SK-N-SH (cell line): ENCODE results near the gene ZNF213. TPM values are rescaled to one million over a fixed set of nuclear protein-coding genes. Genes with fewer than 3 reads are reported as not detected.
A peak's percentile ranks its signal among the peaks of the same experiment; 100 is the strongest.

Source experiments
- CTCF ChIA-PET: fragments of 300-600, 350-600 bp; formaldehyde crosslinking; extraction: SDS; loops from one replicate; lab custom pipeline; 2021; lab: Yijun Ruan, JAX
- POLR2A ChIA-PET: fragments of 350-600 bp; sonication (Branson Sonifier 250); formaldehyde crosslinking; extraction: SDS; loops from one replicate; lab custom pipeline; 2020; ENCODE audit warnings: antibody characterized with exemption, inconsistent platforms; lab: Yijun Ruan, JAX
- DNase-seq: peaks from one replicate; pipeline ENCODE4 v3.0.0; 2012
- H2AFZ ChIP-seq: fragments of 200-600 bp; sonication (generic); 2 replicates; pipeline ENCODE4 v1.8.1; 2016; ENCODE audit warnings: antibody characterized with exemption, mild to moderate bottlenecking, low read depth
- H3F3A ChIP-seq: fragments of 200-600 bp; sonication (generic); replicated peaks from 2 replicates; pipeline ENCODE3; 2016; ENCODE audit warnings: antibody characterized with exemption, mild to moderate bottlenecking; ENCODE audit not compliant: insufficient read depth
- H3K27ac ChIP-seq, 2 experiments: fragments of 200-500 bp in 1 of 2; fragments of 200-600 bp in 1 of 2; sonication (Bioruptor generic) in 1 of 2; sonication (generic), shearing (Covaris generic) in 1 of 2; 2 replicates each; pipeline versions ENCODE4 v1.5.1 to v1.6.1; 2014 to 2016; ENCODE audit warnings: low read depth in 2 of 2, inconsistent platforms in 1 of 2, low read length in 1 of 2, mild to moderate bottlenecking in 1 of 2, mixed read lengths in 1 of 2
- H3K27me3 ChIP-seq: fragments of 200-600 bp; sonication (generic), shearing (Covaris generic); 2 replicates; pipeline ENCODE4 v1.6.1; 2016; ENCODE audit warnings: mixed run types; ENCODE audit not compliant: insufficient read depth
- H3K36me3 ChIP-seq, 2 experiments: fragments of 200-500 bp in 1 of 2; fragments of 200-600 bp in 1 of 2; sonication (Bioruptor generic) in 1 of 2; sonication (generic) in 1 of 2; replicated peaks in 1 of 2; 2 replicates each; pipeline versions ENCODE3 to v1.5.1; 2014 to 2016; ENCODE audit warnings: low read length in 1 of 2, mild to moderate bottlenecking in 1 of 2; ENCODE audit not compliant: insufficient read depth in 2 of 2, control insufficient read depth in 1 of 2
- H3K4me1 ChIP-seq, 2 experiments: fragments of 200-500 bp in 1 of 2; fragments of 200-600 bp in 1 of 2; sonication (Bioruptor generic) in 1 of 2; sonication (generic), shearing (Covaris generic) in 1 of 2; 2 replicates each; pipeline versions ENCODE4 v1.5.1 to v1.6.1; 2014 to 2016; ENCODE audit warnings: low read depth in 1 of 2, low read length in 1 of 2, mixed run types in 1 of 2; ENCODE audit not compliant: insufficient read depth in 2 of 2, control insufficient read depth in 1 of 2
- H3K4me2 ChIP-seq: fragments of 200-600 bp; sonication (generic), shearing (Covaris generic); 2 replicates; pipeline ENCODE4 v1.6.1; 2017; ENCODE audit warnings: mixed run types
- H3K4me3 ChIP-seq, 2 experiments: fragments of 200-500 bp in 1 of 2; fragments of 200-600 bp in 1 of 2; sonication (Bioruptor generic) in 1 of 2; sonication (generic), shearing (Covaris generic) in 1 of 2; 2 replicates each; pipeline versions ENCODE4 v1.5.1 to v1.8.1; 2014 to 2016; ENCODE audit warnings: low read depth in 2 of 2, inconsistent platforms in 1 of 2, low read length in 1 of 2, mild to moderate bottlenecking in 1 of 2, mixed read lengths in 1 of 2, moderate library complexity in 1 of 2
- H3K79me2 ChIP-seq: fragments of 200-600 bp; sonication (generic); 2 replicates; pipeline ENCODE4 v1.8.1; 2017; ENCODE audit warnings: mild to moderate bottlenecking; ENCODE audit not compliant: insufficient read depth
- H3K9ac ChIP-seq: fragments of 200-600 bp; sonication (generic); 2 replicates; pipeline ENCODE4 v1.6.1; 2017; ENCODE audit warnings: mixed run types
- H3K9me2 ChIP-seq: fragments of 200-600 bp; sonication (generic); 2 replicates; pipeline ENCODE4 v1.6.1; 2017; ENCODE audit warnings: mixed run types
- H3K9me3 ChIP-seq: fragments of 200-600 bp; sonication (generic); 2 replicates; pipeline ENCODE4 v1.6.1; 2017; ENCODE audit warnings: mixed run types, mild to moderate bottlenecking, moderate library complexity
- H4K20me1 ChIP-seq: fragments of 200-600 bp; sonication (generic); 2 replicates; pipeline ENCODE4 v1.6.1; 2017; ENCODE audit warnings: mild to moderate bottlenecking, mixed run types; ENCODE audit not compliant: insufficient read depth
- CHD2 ChIP-seq: fragments of 150-350 bp; IDR thresholded peaks from 2 replicates; pipeline ENCODE4 v1.6.1; 2018; ENCODE audit warnings: low read length; ENCODE audit not compliant: partially characterized antibody
- EZH2phosphoT487 ChIP-seq: fragments of 200-600 bp; sonication (generic); IDR thresholded peaks from 2 replicates; pipeline ENCODE4 v1.6.1; 2017; ENCODE audit warnings: low read depth, mixed run types, mild to moderate bottlenecking, antibody characterized with exemption, moderate library complexity, borderline replicate concordance
- FOSL2 ChIP-seq: IDR thresholded peaks from 2 replicates; pipeline ENCODE4 v1.4.0; 2012; ENCODE audit warnings: low read depth, mild to moderate bottlenecking, moderate library complexity, borderline replicate concordance
- FOXJ3 ChIP-seq: sonication (generic); formaldehyde crosslinking; IDR thresholded peaks from 2 replicates; pipeline ENCODE4 v1.5.1; 2020; ENCODE audit warnings: mild to moderate bottlenecking, missing genetic modification reagents
- GATA2 ChIP-seq: sonication (generic); formaldehyde crosslinking; IDR thresholded peaks from 2 replicates; pipeline ENCODE4 v1.5.0; 2020; ENCODE audit warnings: mild to moderate bottlenecking, missing genetic modification reagents
- JUND ChIP-seq: IDR thresholded peaks from 2 replicates; pipeline ENCODE4 v1.4.0; 2012
- MXI1 ChIP-seq: IDR thresholded peaks from 2 replicates; pipeline ENCODE4 v1.6.1; 2012; ENCODE audit warnings: mild to moderate bottlenecking, low read depth, low read length, improper control_type of control experiment
- NFIC ChIP-seq: IDR thresholded peaks from 2 replicates; pipeline ENCODE4 v1.4.0; 2012; ENCODE audit warnings: borderline replicate concordance
- NRF1 ChIP-seq: IDR thresholded peaks from 2 replicates; pipeline ENCODE4 v1.6.1; 2012; ENCODE audit warnings: low read depth, mild to moderate bottlenecking, low read length
- PBX3 ChIP-seq: IDR thresholded peaks from 2 replicates; pipeline ENCODE4; 2012
- REST ChIP-seq: IDR thresholded peaks from 2 replicates; pipeline ENCODE4 v1.6.1; 2012; ENCODE audit warnings: mild to moderate bottlenecking, low read depth, low read length, moderate library complexity
- RFX5 ChIP-seq: IDR thresholded peaks from 2 replicates; pipeline ENCODE4 v1.6.1; 2012; ENCODE audit warnings: mild to moderate bottlenecking, improper control_type of control experiment, low read length
- TAF1 ChIP-seq: IDR thresholded peaks from 2 replicates; pipeline ENCODE4 v1.6.1; 2012; ENCODE audit warnings: low read depth, mild to moderate bottlenecking, low read length, moderate library complexity, borderline replicate concordance
- USF2 ChIP-seq: fragments of 150-350 bp; IDR thresholded peaks from 2 replicates; pipeline ENCODE4 v1.6.1; 2017; ENCODE audit warnings: antibody characterized with exemption, low read length, low read depth, borderline replicate concordance
- YY1 ChIP-seq: IDR thresholded peaks from 2 replicates; pipeline ENCODE4 v1.4.0; 2012; ENCODE audit warnings: low read depth, mild to moderate bottlenecking
- WGBS: methylation state at CpG from one replicate; pipeline ENCODE4 v1.1.6; 2017; ENCODE audit warnings: low lambda C conversion rate; 5-methylcytosine and 5-hydroxymethylcytosine counted together
- polyA plus RNA-seq, 3 experiments: library from polyadenylated mRNA; depleted of rRNA; stranded (reverse); fragments of >200 nt; gene quantifications; 2 replicates each; pipeline ENCODE4 v1.2.3, GENCODE V29; 2012

The ZNF213 gene
- polyA plus RNA-seq, 1 of the 3 experiments (the other 2 are of a cell fraction), result 1.1 TPM

GRCh38 chr16:3170440-3171180, 35.8 kb downstream of the ZNF213 start:
- no peak for DNase-seq
- Histone ChIP-seq H2AFZ (no peak overlapping the region), H4K20me1 (no peaks in the 10 kb centered on the region), H3F3A (peaks cover 12% of the 10 kb centered on the region), H3K27ac (no peak overlapping the region), H3K9me3 (no peaks in the 10 kb centered on the region), H3K36me3 (no peaks in the 10 kb centered on the region), H3K4me2 (peak overlapping the region; percentile 61), H3K79me2 (no peaks in the 10 kb centered on the region), H3K27me3 (peaks cover 71% of the 10 kb centered on the region), H3K4me1 (peaks cover 0 to 7% of the 10 kb centered on the region in 2 experiments; a peak in 1 of 4 replicates), H3K4me3 (peak overlapping the region; percentile 27 to 32; a peak in 3 of 4 replicates), H3K9ac (no peak overlapping the region), H3K9me2 (no peaks in the 10 kb centered on the region)
- TF ChIP-seq REST (peak; percentile 90), RFX5 (no peak)
- WGBS, result 29% methylated on average over 45 of the region's 53 CpGs
- CTCF ChIA-PET, result interaction anchor here (1.0 to 6.1 kb wide), 8 partner anchors 9 to 126 kb away, joined by 3 to 52 read pairs (median 8); no protein-coding TSS in a partner anchor
- POLR2A ChIA-PET, result no interaction called here

GRCh38 chr16:3171181-3171854, 36.5 kb downstream of the ZNF213 start:
- H3K27me3 ChIP-seq, result peaks cover 78% of the 10 kb centered on the region
- CTCF ChIA-PET, result interaction anchor here (0.7 to 6.1 kb wide), 13 partner anchors 9 to 140 kb away, joined by 3 to 52 read pairs (median 5); no protein-coding TSS in a partner anchor
- TF ChIP-seq MXI1, result no peak
- no peak for TF ChIP-seq PBX3
- no peak for TF ChIP-seq NRF1
- no peak for TF ChIP-seq REST
- no peak for TF ChIP-seq EZH2phosphoT487
- no peak for TF ChIP-seq TAF1
- TF ChIP-seq JUND, result no peak
- TF ChIP-seq NFIC, result no peak
- TF ChIP-seq FOXJ3 (CRISPR knock-in tag), result no peak
- no peak for TF ChIP-seq CHD2
- no peak for TF ChIP-seq USF2
- no peak for TF ChIP-seq GATA2 (CRISPR knock-in tag)
- no peak for TF ChIP-seq YY1
- TF ChIP-seq FOSL2, result no peak

More at GRCh38 chr16:3171181-3171854, 36.5 kb downstream of the ZNF213 start:
- Histone ChIP-seq H3K4me1 (peaks cover 0 to 5% of the 10 kb centered on the region in 2 experiments; a peak in 1 of 4 replicates), H3K9ac (no peak overlapping the region), H3K4me3 (peak overlapping the region; percentile 4 to 32; a peak in 2 of 4 replicates), H3K9me3 (no peaks in the 10 kb centered on the region), H2AFZ (no peak overlapping the region), H3K4me2 (peak overlapping the region; percentile 61), H3K9me2 (no peaks in the 10 kb centered on the region), H3K36me3 (no peaks in the 10 kb centered on the region), H3K79me2 (no peaks in the 10 kb centered on the region), H3F3A (peaks cover 12% of the 10 kb centered on the region), H3K27ac (no peak overlapping the region), H4K20me1 (no peaks in the 10 kb centered on the region)
- DNase-seq, result peak; percentile 50
- 35% methylated on average over 28 of the region's 35 CpGs for WGBS
- POLR2A ChIA-PET, result no interaction called here
